GM19372 (cell line): ENCODE measurements around the gene ALOX15.

ENCODE experiments used
- ATAC-seq: cut with Tn5 transposase; IDR thresholded peaks from one replicate; pipeline ENCODE4 v1.9.1; 2021; ENCODE audit warnings: mild to moderate bottlenecking, low read depth, moderate library complexity; ENCODE audit not compliant: unreplicated experiment

ALOX15 gene

DNA sequence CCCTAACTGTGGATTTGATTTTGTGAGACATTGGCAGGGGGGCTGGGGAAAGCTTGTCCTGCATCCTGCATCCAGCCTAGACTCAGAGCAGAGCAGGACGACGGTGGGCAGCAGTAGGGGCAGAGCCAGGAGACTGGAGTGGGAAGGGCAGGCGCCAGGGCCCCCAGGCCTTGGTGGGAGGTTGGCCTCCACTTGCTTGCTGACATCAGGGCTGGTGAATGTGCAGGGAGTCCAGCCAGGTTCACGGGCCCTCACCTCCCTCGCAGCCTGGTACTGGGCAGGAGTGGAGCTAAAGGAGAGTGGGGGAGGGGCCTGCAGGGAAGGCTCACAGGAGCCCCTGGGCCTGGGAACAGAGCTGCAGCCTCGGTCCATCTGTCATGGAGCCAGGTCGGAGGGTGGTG lies 59.4 kb downstream of the ALOX15 start:
- no peak for ATAC-seq
